ENCODE data around the gene THBS1.

The THBS1 gene

GRCh38 chr15:39580485-39581241 lies at the start of gene THBS1:
THBS1 (plus strand) TSS chr15:39581079; CDS start chr15:39581858, 779 bp downstream.
- DNase-seq (ENCODE audit: low spot score): peak; percentile 94

DNA sequence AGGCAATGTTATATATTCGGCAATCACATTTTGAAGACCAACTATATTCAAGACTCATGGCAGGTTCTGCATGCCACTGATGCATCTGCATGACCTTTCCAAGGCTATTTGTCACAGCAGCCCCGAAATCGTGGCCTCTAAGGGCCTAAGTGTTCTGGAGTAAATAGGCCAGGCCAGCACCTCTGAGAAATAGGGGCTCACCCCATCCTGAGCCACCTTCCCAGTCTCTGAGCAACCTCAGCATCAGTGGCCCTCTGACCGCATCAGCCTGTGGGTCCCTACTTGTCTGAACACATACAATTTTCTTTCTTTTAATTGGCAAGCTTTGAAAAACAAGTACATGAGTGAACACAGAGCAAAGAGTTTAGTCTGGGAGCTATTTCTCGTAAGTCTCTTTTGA lies 45.9 kb upstream of the THBS1 start:
- DNase-seq (ENCODE audit: low spot score): no peak

DNA sequence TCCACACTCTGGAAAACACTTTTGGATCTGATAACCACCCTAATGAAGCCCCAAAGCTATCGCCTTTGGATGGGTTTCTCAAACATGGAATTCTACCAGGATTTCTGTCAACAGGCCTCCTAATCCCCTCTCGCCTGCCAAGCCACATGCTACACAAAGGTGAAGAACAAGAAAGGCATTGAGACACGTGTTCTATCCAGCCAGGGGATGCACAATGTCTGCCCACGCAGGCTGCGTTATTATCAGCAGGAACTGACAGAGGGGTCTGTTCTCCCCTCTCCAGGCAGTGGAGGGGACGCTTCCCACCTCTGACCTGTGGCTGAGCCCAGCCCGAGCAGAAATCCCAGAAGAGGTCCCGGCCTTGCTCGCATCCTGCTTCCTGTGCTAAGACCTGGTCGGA lies 45.4 kb upstream of the THBS1 start:
- DNase-seq (ENCODE audit: low spot score): no peak

GRCh38 chr15:39538936-39539335 lies 41.9 kb upstream of the THBS1 start:
- no peak for DNase-seq (ENCODE audit: low spot score)

DNA sequence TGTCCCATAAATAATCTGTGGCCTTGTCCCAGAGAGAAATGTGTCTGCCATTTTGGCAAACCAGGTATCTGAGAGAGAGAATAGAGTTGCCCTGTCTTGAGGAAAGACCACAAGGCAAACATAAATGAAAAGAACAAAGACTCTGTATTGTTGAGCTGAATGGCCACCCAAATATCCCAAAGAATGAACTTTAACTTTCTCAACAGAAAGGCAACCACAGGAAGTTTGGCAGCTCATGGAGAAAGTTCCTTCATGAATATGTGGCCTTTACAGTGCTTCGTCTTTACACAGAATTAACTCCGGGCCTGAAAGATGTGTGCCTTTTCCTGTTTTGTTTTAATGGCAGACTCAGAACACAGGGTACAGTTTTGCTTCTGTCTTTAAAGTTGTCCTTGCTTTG lies 41.4 kb upstream of the THBS1 start:
- no peak for DNase-seq (ENCODE audit: low spot score)

- no peak for DNase-seq (ENCODE audit: low spot score)
Measured at GRCh38 chr15:39539973-39540558, 40.8 kb upstream of the THBS1 start.

DNA sequence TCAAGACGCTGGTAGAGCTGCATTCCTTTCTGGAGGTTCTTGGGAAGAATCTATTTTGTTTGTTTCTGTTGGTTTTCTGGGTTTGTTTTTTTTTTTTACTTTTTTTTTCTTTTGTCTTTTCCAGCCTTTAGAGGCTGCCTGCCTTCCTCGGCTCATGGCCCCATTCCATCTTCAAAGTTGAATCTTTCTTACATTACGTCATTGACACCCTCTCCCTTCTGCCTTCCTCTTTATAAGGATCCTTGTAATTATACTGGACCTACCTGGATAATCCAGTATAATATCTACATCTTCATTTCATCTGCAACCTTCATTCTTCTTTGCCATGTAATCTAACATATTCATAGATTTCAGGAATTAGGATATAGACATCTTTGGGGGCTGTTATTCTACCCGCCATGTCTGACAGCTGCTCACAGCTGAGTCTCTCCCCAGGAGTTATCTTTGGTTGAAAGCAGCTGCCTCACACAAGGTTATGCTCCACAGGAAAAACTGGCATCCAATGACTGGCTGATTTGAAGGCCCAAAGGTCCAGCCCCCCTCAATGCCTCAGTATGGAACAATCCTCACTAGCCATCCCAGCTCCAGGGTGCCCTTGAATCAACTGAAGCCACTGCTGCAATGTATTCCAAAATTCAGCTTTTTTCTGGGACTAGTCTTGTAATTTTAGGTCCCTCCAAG lies 38.4 kb upstream of the THBS1 start:
- DNase-seq (ENCODE audit: low spot score): no peak

GRCh38 chr15:39543651-39544050 lies 37.2 kb upstream of the THBS1 start:
- no peak for DNase-seq (ENCODE audit: low spot score)

GRCh38 chr15:39546842-39547241 lies 34.0 kb upstream of the THBS1 start:
- no peak for DNase-seq (ENCODE audit: low spot score)

DNA sequence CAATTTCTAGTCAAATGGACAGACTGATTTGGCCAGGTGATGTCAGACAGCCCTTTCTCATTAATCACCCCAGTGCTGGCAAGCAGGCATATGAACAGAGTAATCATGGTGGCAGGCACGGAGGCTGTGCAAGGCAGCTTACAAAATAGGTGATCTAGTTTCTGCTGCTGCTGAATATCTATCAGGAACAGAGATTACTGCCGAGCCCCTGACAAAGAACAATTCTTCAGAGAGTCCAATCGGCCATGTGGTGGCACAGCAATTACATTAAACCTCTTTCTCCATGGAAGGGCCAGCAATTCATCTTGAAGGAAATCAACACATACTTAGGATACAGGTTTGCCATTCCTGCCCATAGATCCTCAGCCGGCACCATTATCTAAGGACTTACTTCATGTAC lies 32.3 kb upstream of the THBS1 start:
- DNase-seq (ENCODE audit: low spot score): no peak

DNA sequence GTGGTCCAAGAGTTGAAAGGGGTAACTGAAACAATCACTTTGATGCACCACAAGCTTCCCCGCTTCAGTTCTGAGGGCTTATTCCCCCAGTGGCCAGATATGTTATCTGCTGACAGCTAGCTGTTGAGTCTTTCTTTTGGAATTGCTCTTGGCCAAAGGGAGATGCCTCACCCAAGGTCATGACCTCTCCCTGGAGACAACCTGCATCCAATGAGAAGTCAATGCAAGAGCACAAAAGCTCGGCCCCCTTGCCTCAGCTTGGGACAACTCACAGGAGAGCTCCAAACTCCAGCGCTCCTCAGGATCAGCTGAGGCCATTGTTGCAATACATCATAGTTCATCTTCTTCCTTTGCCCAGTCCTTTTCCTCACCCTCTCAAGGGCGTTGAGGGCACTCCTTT lies 31.0 kb upstream of the THBS1 start:
- DNase-seq (ENCODE audit: low spot score): no peak

GRCh38 chr15:39551476-39551875 lies 29.4 kb upstream of the THBS1 start:
- DNase-seq (ENCODE audit: low spot score): no peak

DNA sequence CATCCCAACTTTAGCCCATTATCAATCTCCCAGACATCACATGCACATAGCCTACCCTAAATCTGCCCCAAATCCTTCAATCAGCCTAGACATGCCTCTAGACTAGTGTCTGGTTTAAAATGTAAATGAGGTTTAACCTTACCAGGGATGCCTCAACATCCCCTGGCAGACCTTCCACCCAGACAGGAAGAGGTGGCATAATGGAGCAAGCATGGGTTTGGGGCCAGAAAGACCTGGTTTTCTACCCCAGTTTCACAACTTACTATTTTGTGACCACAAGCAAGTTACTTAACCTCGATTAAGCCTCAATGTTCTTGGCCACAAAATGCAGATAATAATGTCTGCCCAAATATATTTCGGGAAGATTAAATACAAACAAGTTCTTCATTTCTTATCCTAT lies 28.3 kb upstream of the THBS1 start:
- DNase-seq (ENCODE audit: low spot score): no peak

DNA sequence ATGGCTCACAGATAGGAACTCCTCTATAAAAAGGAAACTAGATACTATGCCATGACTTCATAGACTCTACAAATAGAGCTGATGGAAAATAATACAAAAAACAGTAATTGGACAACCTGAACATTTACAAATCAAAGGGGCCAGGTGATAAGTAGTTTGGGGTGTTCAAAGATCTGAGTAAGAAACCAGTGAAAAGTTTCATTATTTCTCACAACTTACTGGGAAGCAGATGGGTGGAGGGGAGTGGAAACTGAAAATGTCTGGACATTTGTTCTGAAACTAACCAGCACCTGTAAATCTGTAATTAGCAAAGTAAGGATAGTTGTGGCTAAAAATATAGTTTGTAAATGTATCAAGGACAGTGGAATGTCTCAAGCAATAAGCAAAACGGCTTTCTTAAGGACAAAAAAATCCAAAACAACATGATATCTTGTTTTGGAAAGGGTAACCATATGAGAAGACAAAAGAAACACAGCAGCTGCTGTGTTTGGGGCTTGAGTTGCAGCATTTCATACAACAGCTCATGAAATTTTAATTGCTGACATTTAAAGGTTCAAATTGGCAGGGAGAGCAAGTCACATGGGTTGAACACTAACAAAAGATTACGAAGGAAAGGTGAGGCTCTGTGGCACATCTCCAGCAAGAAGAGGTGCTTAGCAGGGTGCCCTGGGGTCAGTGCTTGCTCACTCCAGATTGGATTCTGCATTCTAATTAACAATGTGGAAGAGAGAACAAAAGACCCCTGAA lies 26.8 kb upstream of the THBS1 start:
- no peak for DNase-seq (ENCODE audit: low spot score)

GRCh38 chr15:39554746-39555387 lies 26.0 kb upstream of the THBS1 start:
- no peak for DNase-seq (ENCODE audit: low spot score)

DNA sequence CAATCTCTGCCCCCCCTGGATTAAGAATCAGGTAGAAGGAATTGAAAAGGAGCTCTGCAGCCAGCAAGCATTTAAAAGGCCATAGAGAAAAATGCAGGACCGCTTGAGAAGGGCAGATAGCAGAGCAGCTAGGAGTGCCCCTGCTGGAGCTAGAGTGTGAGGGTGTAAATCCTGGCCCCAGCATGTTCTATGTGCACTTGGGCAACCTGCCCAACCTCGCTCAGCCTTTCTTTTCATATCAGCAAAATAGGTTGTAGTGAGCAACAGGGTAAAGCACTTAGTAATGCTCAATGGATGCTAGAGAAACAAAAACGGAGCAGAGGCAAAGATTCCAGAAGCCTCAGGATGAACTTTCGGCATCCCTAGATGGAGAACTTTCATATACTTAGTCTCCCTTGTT lies 25.0 kb upstream of the THBS1 start:
- no peak for DNase-seq (ENCODE audit: low spot score)

DNA sequence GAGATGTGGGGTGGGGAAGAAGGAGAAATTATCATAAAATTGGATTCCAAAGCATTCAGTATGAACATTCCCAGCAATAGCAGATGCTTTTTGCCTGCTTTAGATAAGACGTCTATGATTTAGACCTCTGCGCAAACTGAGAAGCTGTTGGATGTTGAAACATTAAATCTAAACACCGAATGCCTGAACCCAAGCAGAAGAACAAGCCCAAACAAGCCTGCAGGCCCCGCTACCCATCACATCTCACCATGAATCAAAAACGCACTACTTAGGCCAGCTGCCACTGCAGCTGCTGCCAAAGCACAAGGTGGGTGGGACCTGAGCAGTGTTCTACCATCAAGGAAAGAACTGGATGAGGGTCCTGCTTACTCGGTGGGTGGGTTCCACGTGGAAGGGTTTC lies 24.4 kb upstream of the THBS1 start:
- no peak for DNase-seq (ENCODE audit: low spot score)

GRCh38 chr15:39558421-39558820 lies 22.5 kb upstream of the THBS1 start:
- DNase-seq (ENCODE audit: low spot score): no peak

- DNase-seq (ENCODE audit: low spot score): no peak
Measured at GRCh38 chr15:39564972-39565665, 15.8 kb upstream of the THBS1 start.

DNA sequence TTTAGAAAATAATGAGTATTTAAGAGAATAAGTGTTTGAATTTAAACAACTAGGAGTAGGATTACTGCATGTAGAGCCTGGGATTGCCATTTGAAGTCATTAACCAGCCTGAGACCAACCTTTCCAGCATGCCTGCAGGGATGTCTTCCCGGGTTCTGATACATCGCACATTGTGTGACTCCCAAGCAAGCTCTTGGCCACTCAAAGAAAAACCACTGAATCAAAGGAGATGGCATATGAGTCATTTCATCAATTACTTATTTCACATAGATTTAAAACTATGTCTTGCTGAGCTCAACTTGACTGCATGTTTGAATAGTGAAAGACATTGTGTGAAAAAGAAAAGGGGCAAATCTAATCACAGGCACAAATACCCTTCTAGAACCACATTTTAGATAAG lies 15.0 kb upstream of the THBS1 start:
- no peak for DNase-seq (ENCODE audit: low spot score)

DNA sequence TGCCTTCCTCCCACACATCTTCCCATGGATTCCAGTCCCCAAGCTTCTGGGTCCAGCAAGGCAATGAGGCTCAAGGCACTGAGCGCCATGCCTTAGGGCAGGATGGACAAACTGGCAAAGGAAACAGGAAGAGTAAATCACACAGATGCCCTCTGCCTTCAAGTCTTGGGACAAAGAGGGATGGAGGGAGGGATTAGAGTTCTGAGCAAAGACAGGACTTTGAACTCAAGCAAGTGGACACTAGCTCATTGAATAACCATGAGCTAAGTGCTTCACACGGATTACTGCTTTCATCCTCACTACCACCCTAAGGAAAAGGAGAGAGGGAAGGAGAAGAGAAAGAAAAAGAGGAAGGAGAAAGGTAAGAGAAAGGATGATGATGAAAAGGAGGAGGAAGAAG lies 7.6 kb upstream of the THBS1 start:
- DNase-seq (ENCODE audit: low spot score): no peak

- DNase-seq (ENCODE audit: low spot score): no peak
Measured at GRCh38 chr15:39573844-39574243, 7.0 kb upstream of the THBS1 start.

Data from AG08395 (cell line).